B cell (primary cell): ENCODE results near the gene KCNE1.

Experiments
- CTCF ChIP-seq: fragments of 200-600 bp; IDR thresholded peaks from one replicate; pipeline ENCODE4 v1.8.0; 2022; ENCODE audit warnings: antibody characterized with exemption, mild to moderate bottlenecking
- EZH2 ChIP-seq: IDR thresholded peaks from 2 replicates; pipeline ENCODE4 v1.6.1; 2012; ENCODE audit warnings: borderline replicate concordance, low read depth, mild to moderate bottlenecking, moderate library complexity, low read length; ENCODE audit not compliant: insufficient read depth, poor library complexity, severe bottlenecking

- TF ChIP-seq CTCF, result no peak
- no peak for TF ChIP-seq EZH2
Measured at GRCh38 chr21:34509151-34509550, 2.9 kb downstream of the KCNE1 start.
